GM12878 (cell line): ENCODE data around the gene LRRC2. TPM values are rescaled to one million over a fixed set of nuclear protein-coding genes. Genes with fewer than 3 reads are reported as not detected.

Experiments
- BACH1 ChIP-seq: fragments of 450-650 bp; IDR thresholded peaks from 2 replicates; pipeline ENCODE4 v1.6.1; 2017; ENCODE audit warnings: mild to moderate bottlenecking, borderline replicate concordance
- CEBPB ChIP-seq, 2 experiments: fragments of 150-350 bp in 1 of 2; IDR thresholded peaks; 2 replicates each; pipeline ENCODE4 v1.6.1; 2012 to 2014; ENCODE audit warnings: low read depth in 2 of 2, low read length in 2 of 2, borderline replicate concordance in 1 of 2, inconsistent platforms in 1 of 2
- CHD2 ChIP-seq: IDR thresholded peaks from 2 replicates; pipeline ENCODE4 v1.6.1; 2011; ENCODE audit warnings: low read depth, low read length, improper control_type of control experiment, borderline replicate concordance
- IKZF1 ChIP-seq: fragments of 450-650 bp; conservative IDR thresholded peaks from 2 replicates; pipeline ENCODE4 v1.6.1; 2017; ENCODE audit warnings: antibody characterized with exemption, mild to moderate bottlenecking
- LARP7 ChIP-seq: fragments of 450-650 bp; IDR thresholded peaks from 2 replicates; pipeline ENCODE4 v1.6.1; 2017; ENCODE audit warnings: mild to moderate bottlenecking
- POLR2AphosphoS2 ChIP-seq: IDR thresholded peaks from 2 replicates; pipeline ENCODE4 v1.6.1; 2011; ENCODE audit warnings: low read depth, mild to moderate bottlenecking, low read length, improper control_type of control experiment, moderate library complexity
- RB1 ChIP-seq: fragments of 450-650 bp; formaldehyde crosslinking; IDR thresholded peaks from 2 replicates; pipeline ENCODE4 v1.6.1; 2017; ENCODE audit warnings: mild to moderate bottlenecking, borderline replicate concordance
- RELA ChIP-seq: fragments of 450-650 bp; IDR thresholded peaks from 2 replicates; pipeline ENCODE4 v1.8.0; 2014; ENCODE audit warnings: borderline replicate concordance; ENCODE audit not compliant: partially characterized antibody
- SPI1 ChIP-seq: IDR thresholded peaks from 2 replicates; pipeline ENCODE4 v1.6.1; 2011; ENCODE audit warnings: low read depth, mild to moderate bottlenecking, low read length, moderate library complexity, borderline replicate concordance; ENCODE audit not compliant: insufficient read depth
- STAT3 ChIP-seq: IDR thresholded peaks from 2 replicates; pipeline ENCODE4 v1.6.1; 2011; ENCODE audit warnings: low read depth, low read length, improper control_type of control experiment
- TCF3 ChIP-seq: IDR thresholded peaks from 2 replicates; pipeline ENCODE4 v1.6.1; 2012; ENCODE audit warnings: low read depth, mild to moderate bottlenecking, low read length, borderline replicate concordance; ENCODE audit not compliant: insufficient read depth
- ZNF274 ChIP-seq: IDR thresholded peaks from one replicate; pipeline ENCODE4 v1.8.0; 2011; ENCODE audit not compliant: insufficient read length, insufficient read depth
- ZNF384 ChIP-seq: IDR thresholded peaks from 2 replicates; pipeline ENCODE4 v1.6.1; 2012; ENCODE audit warnings: low read depth, mild to moderate bottlenecking, low read length, improper control_type of control experiment, borderline replicate concordance
- polyA plus RNA-seq, 11 experiments: library from polyadenylated mRNA; depleted of rRNA in 4 of 11; unstranded in 6 of 11; stranded (reverse) in 5 of 11; fragments of >200 nt; fragmentation: Nextera tagmentation in 4 of 11; fragmentation: Illumina TruSeq in 1 of 11; extraction: Ambion mirVana in 4 of 11; extraction: Trizol in 1 of 11; gene quantifications; 1 replicate in 1 of 11; 2 replicates in 10 of 11; pipeline versions ENCODE4 v1.2.1 to v1.2.3, GENCODE V29; 2011 to 2016; ENCODE audit warnings: inconsistent platforms in 2 of 11, missing spikeins in 2 of 11, low read depth in 1 of 11
- total RNA-seq, 4 experiments: library from RNA; depleted of rRNA in 3 of 4; stranded (reverse); fragments of >200 nt in 3 of 4; fragmentation: Illumina TruSeq in 1 of 4; extraction: Trizol in 1 of 4; gene quantifications; 2 replicates each; pipeline versions ENCODE4 v1.2.1 to v1.2.3, GENCODE V29; 2013 to 2021
- TF ChIP-seq, protein P1 (sequence below): fragments of 450-650 bp; formaldehyde crosslinking; IDR thresholded peaks from 2 replicates; pipeline ENCODE4 v1.4.0; 2022; ENCODE audit warnings: mild to moderate bottlenecking, moderate library complexity
- TF ChIP-seq, protein P2 (sequence below): IDR thresholded peaks from 2 replicates; pipeline ENCODE4 v1.6.1; 2012; ENCODE audit warnings: low read depth, low read length, improper control_type of control experiment
- TF ChIP-seq, protein P3 (sequence below): fragments of 450-650 bp; IDR thresholded peaks from 2 replicates; pipeline ENCODE4 v1.6.1; 2017; ENCODE audit warnings: mild to moderate bottlenecking, low read depth, inconsistent platforms; ENCODE audit not compliant: poor library complexity, severe bottlenecking
- TF ChIP-seq, protein P4 (sequence below): IDR thresholded peaks from 2 replicates; pipeline ENCODE4 v1.6.1; 2012; ENCODE audit warnings: low read depth, low read length, improper control_type of control experiment
- TF ChIP-seq, protein P5 (sequence below): fragments of 450-650 bp; conservative IDR thresholded peaks from 2 replicates; pipeline ENCODE4 v1.6.1; 2017; ENCODE audit warnings: mild to moderate bottlenecking, moderate library complexity
- TF ChIP-seq, protein P6 (sequence below): IDR thresholded peaks from 2 replicates; pipeline ENCODE4 v1.6.1; 2011; ENCODE audit warnings: low read depth, mild to moderate bottlenecking, low read length, moderate library complexity, borderline replicate concordance; ENCODE audit errors: extremely low read depth

Gene LRRC2
- total and polyA plus RNA-seq, 10 of the 15 experiments (the other 5 are each of a cell fraction or from before 2014, with no cell fraction given) = not detected

DNA sequence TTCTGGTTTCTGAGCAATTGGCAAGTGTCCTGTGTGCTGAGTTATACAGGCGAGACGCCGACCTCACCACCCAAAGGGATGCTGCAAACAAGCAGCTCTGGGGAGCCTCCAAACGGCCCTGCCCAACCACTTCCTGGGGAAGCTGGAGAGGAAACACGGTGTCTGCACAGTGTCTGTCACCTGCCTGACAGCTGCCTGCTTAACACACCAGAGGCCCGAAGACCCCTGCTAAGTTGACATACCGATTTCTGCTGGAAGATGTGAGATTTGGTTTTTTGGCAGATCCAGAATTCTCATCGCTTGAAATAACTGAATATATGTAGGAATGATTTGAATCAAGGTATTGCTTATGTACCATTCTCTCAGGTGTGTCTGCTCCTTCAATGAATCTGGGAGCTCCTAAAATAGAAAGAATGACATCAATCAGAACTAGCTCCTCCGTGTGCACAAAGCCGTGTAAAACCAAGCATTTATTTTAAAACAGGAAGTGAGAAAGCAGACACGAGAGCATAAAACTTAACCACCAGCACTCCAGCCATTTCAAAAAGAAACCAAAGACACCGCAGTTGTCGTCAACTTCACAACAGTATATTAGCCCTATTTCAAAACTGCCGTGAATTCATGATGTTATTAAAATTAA is 27.2 kb downstream of the LRRC2 start (continued):
- TF ChIP-seq, protein P1, sequence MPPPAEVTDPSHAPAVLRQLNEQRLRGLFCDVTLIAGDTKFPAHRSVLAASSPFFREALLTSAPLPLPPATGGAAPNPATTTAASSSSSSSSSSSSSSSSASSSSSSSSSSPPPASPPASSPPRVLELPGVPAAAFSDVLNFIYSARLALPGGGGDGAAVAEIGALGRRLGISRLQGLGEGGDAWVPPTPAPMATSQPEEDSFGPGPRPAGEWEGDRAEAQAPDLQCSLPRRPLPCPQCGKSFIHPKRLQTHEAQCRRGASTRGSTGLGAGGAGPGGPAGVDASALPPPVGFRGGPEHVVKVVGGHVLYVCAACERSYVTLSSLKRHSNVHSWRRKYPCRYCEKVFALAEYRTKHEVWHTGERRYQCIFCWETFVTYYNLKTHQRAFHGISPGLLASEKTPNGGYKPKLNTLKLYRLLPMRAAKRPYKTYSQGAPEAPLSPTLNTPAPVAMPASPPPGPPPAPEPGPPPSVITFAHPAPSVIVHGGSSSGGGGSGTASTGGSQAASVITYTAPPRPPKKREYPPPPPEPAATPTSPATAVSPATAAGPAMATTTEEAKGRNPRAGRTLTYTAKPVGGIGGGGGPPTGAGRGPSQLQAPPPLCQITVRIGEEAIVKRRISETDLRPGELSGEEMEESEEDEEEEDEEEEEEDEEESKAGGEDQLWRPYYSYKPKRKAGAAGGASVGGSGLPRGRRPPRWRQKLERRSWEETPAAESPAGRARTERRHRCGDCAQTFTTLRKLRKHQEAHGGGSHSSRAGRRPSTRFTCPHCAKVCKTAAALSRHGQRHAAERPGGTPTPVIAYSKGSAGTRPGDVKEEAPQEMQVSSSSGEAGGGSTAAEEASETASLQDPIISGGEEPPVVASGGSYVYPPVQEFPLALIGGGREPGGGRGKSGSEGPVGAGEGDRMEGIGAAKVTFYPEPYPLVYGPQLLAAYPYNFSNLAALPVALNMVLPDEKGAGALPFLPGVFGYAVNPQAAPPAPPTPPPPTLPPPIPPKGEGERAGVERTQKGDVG (CRISPR knock-in tag) = no peak
- TF ChIP-seq RELA (peak; percentile 70), ZNF274 (no peak), TCF3 (peak; percentile 93), CHD2 (peak; percentile 58; the same call in 1 of the 2 replicates), IKZF1 (peak; percentile 97), RB1 (no peak), STAT3 (no peak), SPI1 (peak; percentile 100), CEBPB (IDR thresholded peaks at IDR 0.05; ENCODE audit: borderline replicate concordance in 1 of 2, low read depth in 2 of 2, low read length in 2 of 2) (peak in 1 of 2 experiments; percentile 99; a peak in 2 of 4 replicates), POLR2AphosphoS2 (no peak), ZNF384 (no peak), LARP7 (no peak), BACH1 (peak; percentile 79; the same call in 1 of the 2 replicates)
- TF ChIP-seq, protein P2, sequence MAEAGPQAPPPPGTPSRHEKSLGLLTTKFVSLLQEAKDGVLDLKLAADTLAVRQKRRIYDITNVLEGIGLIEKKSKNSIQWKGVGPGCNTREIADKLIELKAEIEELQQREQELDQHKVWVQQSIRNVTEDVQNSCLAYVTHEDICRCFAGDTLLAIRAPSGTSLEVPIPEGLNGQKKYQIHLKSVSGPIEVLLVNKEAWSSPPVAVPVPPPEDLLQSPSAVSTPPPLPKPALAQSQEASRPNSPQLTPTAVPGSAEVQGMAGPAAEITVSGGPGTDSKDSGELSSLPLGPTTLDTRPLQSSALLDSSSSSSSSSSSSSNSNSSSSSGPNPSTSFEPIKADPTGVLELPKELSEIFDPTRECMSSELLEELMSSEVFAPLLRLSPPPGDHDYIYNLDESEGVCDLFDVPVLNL = no peak
- TF ChIP-seq, protein P3, sequence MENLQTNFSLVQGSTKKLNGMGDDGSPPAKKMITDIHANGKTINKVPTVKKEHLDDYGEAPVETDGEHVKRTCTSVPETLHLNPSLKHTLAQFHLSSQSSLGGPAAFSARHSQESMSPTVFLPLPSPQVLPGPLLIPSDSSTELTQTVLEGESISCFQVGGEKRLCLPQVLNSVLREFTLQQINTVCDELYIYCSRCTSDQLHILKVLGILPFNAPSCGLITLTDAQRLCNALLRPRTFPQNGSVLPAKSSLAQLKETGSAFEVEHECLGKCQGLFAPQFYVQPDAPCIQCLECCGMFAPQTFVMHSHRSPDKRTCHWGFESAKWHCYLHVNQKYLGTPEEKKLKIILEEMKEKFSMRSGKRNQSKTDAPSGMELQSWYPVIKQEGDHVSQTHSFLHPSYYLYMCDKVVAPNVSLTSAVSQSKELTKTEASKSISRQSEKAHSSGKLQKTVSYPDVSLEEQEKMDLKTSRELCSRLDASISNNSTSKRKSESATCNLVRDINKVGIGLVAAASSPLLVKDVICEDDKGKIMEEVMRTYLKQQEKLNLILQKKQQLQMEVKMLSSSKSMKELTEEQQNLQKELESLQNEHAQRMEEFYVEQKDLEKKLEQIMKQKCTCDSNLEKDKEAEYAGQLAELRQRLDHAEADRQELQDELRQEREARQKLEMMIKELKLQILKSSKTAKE = peak; percentile 99
- TF ChIP-seq, protein P4, sequence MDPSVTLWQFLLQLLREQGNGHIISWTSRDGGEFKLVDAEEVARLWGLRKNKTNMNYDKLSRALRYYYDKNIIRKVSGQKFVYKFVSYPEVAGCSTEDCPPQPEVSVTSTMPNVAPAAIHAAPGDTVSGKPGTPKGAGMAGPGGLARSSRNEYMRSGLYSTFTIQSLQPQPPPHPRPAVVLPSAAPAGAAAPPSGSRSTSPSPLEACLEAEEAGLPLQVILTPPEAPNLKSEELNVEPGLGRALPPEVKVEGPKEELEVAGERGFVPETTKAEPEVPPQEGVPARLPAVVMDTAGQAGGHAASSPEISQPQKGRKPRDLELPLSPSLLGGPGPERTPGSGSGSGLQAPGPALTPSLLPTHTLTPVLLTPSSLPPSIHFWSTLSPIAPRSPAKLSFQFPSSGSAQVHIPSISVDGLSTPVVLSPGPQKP = no peak
- TF ChIP-seq, protein P5, sequence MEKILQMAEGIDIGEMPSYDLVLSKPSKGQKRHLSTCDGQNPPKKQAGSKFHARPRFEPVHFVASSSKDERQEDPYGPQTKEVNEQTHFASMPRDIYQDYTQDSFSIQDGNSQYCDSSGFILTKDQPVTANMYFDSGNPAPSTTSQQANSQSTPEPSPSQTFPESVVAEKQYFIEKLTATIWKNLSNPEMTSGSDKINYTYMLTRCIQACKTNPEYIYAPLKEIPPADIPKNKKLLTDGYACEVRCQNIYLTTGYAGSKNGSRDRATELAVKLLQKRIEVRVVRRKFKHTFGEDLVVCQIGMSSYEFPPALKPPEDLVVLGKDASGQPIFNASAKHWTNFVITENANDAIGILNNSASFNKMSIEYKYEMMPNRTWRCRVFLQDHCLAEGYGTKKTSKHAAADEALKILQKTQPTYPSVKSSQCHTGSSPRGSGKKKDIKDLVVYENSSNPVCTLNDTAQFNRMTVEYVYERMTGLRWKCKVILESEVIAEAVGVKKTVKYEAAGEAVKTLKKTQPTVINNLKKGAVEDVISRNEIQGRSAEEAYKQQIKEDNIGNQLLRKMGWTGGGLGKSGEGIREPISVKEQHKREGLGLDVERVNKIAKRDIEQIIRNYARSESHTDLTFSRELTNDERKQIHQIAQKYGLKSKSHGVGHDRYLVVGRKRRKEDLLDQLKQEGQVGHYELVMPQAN = no peak
- TF ChIP-seq, protein P6, sequence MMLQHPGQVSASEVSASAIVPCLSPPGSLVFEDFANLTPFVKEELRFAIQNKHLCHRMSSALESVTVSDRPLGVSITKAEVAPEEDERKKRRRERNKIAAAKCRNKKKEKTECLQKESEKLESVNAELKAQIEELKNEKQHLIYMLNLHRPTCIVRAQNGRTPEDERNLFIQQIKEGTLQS = no peak
